Endodermal cell (in vitro differentiated cells): ENCODE measurements around the gene GNAQ. TPM values are rescaled to one million over a fixed set of nuclear protein-coding genes. Genes with fewer than 3 reads are reported as not detected.

Experiments
- DNase-seq: peaks from one replicate; pipeline ENCODE4 v3.0.0-alpha.2; 2017
- H3K27ac ChIP-seq: 2 replicates; pipeline ENCODE4 v1.5.1; 2013; ENCODE audit warnings: mild to moderate bottlenecking, low read depth, low read length, moderate library complexity
- H3K27me3 ChIP-seq: 2 replicates; pipeline ENCODE4 v1.6.1; 2013; ENCODE audit warnings: mild to moderate bottlenecking, low read length, moderate library complexity; ENCODE audit not compliant: insufficient read depth, control insufficient read depth, poor library complexity, severe bottlenecking
- H3K36me3 ChIP-seq: 2 replicates; pipeline ENCODE4 v1.7.0; 2013; ENCODE audit warnings: mild to moderate bottlenecking, low read length, moderate library complexity; ENCODE audit not compliant: control insufficient read depth, insufficient read depth
- H3K4me1 ChIP-seq: one replicate; pipeline ENCODE4 v1.7.0; 2013; ENCODE audit warnings: low read length; ENCODE audit not compliant: control insufficient read depth, insufficient read depth
- H3K4me3 ChIP-seq: 2 replicates; pipeline ENCODE4 v1.5.1; 2013; ENCODE audit warnings: mild to moderate bottlenecking, low read length, moderate library complexity
- H3K9ac ChIP-seq: 2 replicates; pipeline ENCODE4 v1.6.1; 2013; ENCODE audit warnings: mild to moderate bottlenecking, low read length, moderate library complexity; ENCODE audit not compliant: poor library complexity, severe bottlenecking; ENCODE audit errors: extremely low read depth
- H3K9me3 ChIP-seq: 2 replicates; pipeline ENCODE4 v1.6.1; 2013; ENCODE audit warnings: mild to moderate bottlenecking, low read length, moderate library complexity; ENCODE audit not compliant: control insufficient read depth
- H3K27ac Mint-ChIP-seq: 2 replicates; pipeline ENCODE4 v1.8.0; 2020; ENCODE audit warnings: mixed read lengths
- H3K27me3 Mint-ChIP-seq: 2 replicates; pipeline ENCODE4 v1.8.0; 2021; ENCODE audit warnings: mild to moderate bottlenecking, mixed read lengths; ENCODE audit not compliant: insufficient read depth
- H3K36me3 Mint-ChIP-seq: 2 replicates; pipeline ENCODE4 v1.8.0; 2020; ENCODE audit warnings: low read depth, mixed read lengths
- H3K4me1 Mint-ChIP-seq: 2 replicates; pipeline ENCODE4 v1.8.0; 2020; ENCODE audit warnings: mixed read lengths
- H3K4me3 Mint-ChIP-seq: 2 replicates; pipeline ENCODE4 v1.8.0; 2020; ENCODE audit warnings: mild to moderate bottlenecking, moderate library complexity, mixed read lengths
- H3K9me3 Mint-ChIP-seq: 2 replicates; pipeline ENCODE4 v1.8.0; 2020; ENCODE audit warnings: mild to moderate bottlenecking, mixed read lengths
- WGBS, 2 experiments: methylation state at CpG; one replicate each; pipeline versions ENCODE4 v1.1.5 to v1.1.7; 2013; ENCODE audit warnings: missing lambda C conversion rate in 2 of 2, mixed read lengths in 1 of 2; ENCODE audit not compliant: insufficient coverage in 1 of 2, insufficient read length in 1 of 2; 5-methylcytosine and 5-hydroxymethylcytosine counted together
- total RNA-seq, 2 donors: library from RNA; stranded (reverse); fragmentation: NEBNext Ultra II Directional in 1 of 2; extraction: Animal tissue kit (Norgen Biotek cat#: 25700) in 1 of 2; gene quantifications; 2 replicates in 1 of 2; 3 replicates in 1 of 2; pipeline ENCODE4 v1.2.1, GENCODE V29; 2021
- TF ChIP-seq, protein P1 (sequence below): fragments of 200-600 bp; sonication (generic); conservative IDR thresholded peaks from 2 replicates; pipeline ENCODE4 v1.5.0; 2021; ENCODE audit warnings: antibody characterized with exemption, mild to moderate bottlenecking

Gene GNAQ
- total RNA-seq, 2 donors from 2014 or later: 46.0 to 57.6 TPM

DNA sequence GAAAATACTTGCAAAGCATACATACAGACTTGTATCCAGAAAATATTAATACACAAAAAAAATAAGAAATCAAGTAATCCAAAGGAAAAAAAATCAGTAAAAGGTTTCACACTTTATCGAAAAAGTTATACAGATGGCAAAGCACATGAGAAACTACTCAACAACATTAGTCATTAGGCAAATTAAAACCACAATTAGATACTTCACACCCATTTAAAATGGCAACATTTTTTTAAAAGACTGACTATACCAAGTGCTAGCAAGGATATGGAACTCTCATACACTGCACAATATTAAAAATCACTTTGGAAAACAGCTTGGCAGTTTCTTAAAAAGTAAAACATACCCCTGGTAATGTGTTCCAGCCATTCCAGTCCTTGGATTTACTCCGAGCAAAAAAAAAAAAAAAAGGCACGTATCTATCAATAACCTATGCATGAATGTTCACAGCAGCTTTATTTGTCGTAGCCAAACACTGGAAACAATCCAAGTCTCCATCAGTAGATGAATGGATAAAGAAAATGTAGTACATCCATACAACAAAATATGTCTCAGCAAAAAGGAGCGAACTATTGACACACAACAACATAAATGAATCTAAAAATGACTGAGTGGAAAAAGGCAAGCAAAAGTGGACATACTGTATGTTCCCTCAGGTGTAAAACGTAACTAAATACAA is 66.0 kb downstream of the GNAQ start:
- no peak overlapping the region for H3K27ac Mint-ChIP-seq
- peaks cover 6% of the 10 kb centered on the region for H3K36me3 Mint-ChIP-seq
- no peaks in the 10 kb centered on the region for H3K27me3 Mint-ChIP-seq
- H3K4me3 ChIP-seq: no peak overlapping the region
- no peak overlapping the region for H3K4me3 Mint-ChIP-seq
- H3K36me3 ChIP-seq: no peaks in the 10 kb centered on the region
- WGBS, 2 experiments: 92 to 93% methylated on average over 2 to 6 of the region's 6 CpGs
- H3K9me3 Mint-ChIP-seq: no peaks in the 10 kb centered on the region
- TF ChIP-seq, protein P1, sequence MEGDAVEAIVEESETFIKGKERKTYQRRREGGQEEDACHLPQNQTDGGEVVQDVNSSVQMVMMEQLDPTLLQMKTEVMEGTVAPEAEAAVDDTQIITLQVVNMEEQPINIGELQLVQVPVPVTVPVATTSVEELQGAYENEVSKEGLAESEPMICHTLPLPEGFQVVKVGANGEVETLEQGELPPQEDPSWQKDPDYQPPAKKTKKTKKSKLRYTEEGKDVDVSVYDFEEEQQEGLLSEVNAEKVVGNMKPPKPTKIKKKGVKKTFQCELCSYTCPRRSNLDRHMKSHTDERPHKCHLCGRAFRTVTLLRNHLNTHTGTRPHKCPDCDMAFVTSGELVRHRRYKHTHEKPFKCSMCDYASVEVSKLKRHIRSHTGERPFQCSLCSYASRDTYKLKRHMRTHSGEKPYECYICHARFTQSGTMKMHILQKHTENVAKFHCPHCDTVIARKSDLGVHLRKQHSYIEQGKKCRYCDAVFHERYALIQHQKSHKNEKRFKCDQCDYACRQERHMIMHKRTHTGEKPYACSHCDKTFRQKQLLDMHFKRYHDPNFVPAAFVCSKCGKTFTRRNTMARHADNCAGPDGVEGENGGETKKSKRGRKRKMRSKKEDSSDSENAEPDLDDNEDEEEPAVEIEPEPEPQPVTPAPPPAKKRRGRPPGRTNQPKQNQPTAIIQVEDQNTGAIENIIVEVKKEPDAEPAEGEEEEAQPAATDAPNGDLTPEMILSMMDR: no peak
- no peaks in the 10 kb centered on the region for H3K27me3 ChIP-seq
- H3K4me1 Mint-ChIP-seq: peaks cover 48% of the 10 kb centered on the region
- DNase-seq: no peak
- no peak overlapping the region for H3K9ac ChIP-seq
- peaks cover 8% of the 10 kb centered on the region for H3K4me1 ChIP-seq
- no peaks in the 10 kb centered on the region for H3K9me3 ChIP-seq
- H3K27ac ChIP-seq: no peak overlapping the region

DNA sequence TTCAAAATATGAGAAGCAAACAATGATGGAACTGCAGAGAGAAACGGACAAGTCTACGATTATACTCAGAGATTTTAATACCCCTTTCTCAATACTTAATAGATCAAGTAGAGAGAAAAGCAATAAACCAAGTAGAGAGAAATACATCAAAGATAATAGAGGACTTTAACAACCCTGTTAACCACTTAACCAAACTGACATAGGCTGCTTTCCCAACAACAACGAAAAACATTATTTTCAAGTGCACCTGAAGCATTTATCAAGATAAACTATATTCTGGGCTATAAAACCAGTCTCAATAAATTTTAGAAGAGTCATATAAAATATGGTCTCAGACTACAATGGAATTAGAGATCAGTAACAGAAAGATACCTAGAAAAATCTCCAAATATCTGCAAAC is 67.4 kb downstream of the GNAQ start:
- Mint-ChIP-seq H3K27me3 (no peaks in the 10 kb centered on the region), H3K4me3 (no peak overlapping the region), H3K36me3 (peaks cover 5% of the 10 kb centered on the region), H3K27ac (no peak overlapping the region), H3K9me3 (no peaks in the 10 kb centered on the region), H3K4me1 (peaks cover 53% of the 10 kb centered on the region)
- Histone ChIP-seq H3K4me3 (no peak overlapping the region), H3K4me1 (peaks cover 11% of the 10 kb centered on the region), H3K9me3 (no peaks in the 10 kb centered on the region), H3K9ac (no peak overlapping the region), H3K27me3 (no peaks in the 10 kb centered on the region), H3K36me3 (no peaks in the 10 kb centered on the region), H3K27ac (no peak overlapping the region)
- DNase-seq: no peak
- TF ChIP-seq, protein P1: no peak
- WGBS, 2 experiments: 54% methylated on average over 3 of the region's 3 CpGs; no CpG with 5 or more reads in 1 of the 2 experiments

DNA sequence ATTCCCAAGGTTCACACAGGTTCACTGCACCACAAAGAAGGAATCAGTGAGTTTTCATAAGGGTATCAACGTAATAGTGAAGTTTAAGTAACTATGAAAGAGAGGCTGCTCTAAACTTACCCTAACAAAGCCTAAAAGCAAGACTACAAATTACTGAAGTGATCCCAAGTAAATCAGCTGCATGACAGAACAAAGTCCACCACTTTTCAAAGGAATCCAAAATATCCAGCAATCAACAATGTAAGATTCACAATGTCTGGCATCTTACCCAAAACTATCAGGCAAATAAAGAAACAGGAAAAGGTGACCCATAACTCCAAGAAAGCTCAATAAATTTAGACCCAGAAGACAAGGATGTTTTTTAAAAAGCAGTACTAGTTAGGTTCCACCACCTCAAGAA is 70.1 kb downstream of the GNAQ start:
- Mint-ChIP-seq H3K9me3 (no peaks in the 10 kb centered on the region), H3K27ac (peak overlapping the region; percentile 86), H3K4me1 (peaks cover 50% of the 10 kb centered on the region), H3K27me3 (no peaks in the 10 kb centered on the region), H3K4me3 (no peak overlapping the region), H3K36me3 (peaks cover 2% of the 10 kb centered on the region)
- Histone ChIP-seq H3K4me3 (peak overlapping the region; percentile 39), H3K4me1 (peaks cover 11% of the 10 kb centered on the region), H3K9ac (peak overlapping the region; percentile 35), H3K27ac (no peak overlapping the region), H3K27me3 (no peaks in the 10 kb centered on the region), H3K36me3 (no peaks in the 10 kb centered on the region), H3K9me3 (no peaks in the 10 kb centered on the region)
- WGBS, 2 experiments: 100% methylated on average over 1 of the region's 1 CpG; no CpG with 5 or more reads in 1 of the 2 experiments
- no peak for DNase-seq
- TF ChIP-seq, protein P1: no peak
